NCI-H1436 treated with DMSO at 0.1 percent for 48 hours (cell line): ENCODE measurements around the gene TACC3.

Experiments
- DNase-seq: peaks from one replicate; lab custom pipeline; 2025; lab: John Stamatoyannopoulos, UW

The TACC3 gene

GRCh38 chr4:1703867-1704266 lies 17.5 kb upstream of the TACC3 start:
- no peak for DNase-seq

DNA sequence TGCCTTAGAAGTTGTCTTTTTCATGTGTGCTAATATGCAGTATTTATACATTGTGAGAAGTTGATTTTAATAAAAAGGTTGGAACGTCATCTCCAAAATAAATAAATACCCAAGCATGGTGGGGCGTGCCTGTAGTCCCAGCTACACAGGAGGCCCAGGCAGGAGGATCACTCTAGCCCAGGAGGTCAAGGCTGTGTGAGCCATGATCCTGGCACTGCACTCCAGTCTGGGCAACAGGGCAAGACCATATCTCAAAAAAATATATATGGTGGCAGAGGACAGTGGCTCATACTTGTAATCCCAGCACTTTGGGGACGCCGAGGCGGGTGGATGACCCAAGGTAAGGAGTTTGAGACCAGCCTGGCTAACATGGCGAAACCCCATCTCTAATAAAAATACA lies 15.6 kb upstream of the TACC3 start:
- DNase-seq: no peak

- DNase-seq: no peak
Measured at GRCh38 chr4:1706358-1706757, 15.0 kb upstream of the TACC3 start.

GRCh38 chr4:1708581-1708980 lies 12.7 kb upstream of the TACC3 start:
- no peak for DNase-seq

DNA sequence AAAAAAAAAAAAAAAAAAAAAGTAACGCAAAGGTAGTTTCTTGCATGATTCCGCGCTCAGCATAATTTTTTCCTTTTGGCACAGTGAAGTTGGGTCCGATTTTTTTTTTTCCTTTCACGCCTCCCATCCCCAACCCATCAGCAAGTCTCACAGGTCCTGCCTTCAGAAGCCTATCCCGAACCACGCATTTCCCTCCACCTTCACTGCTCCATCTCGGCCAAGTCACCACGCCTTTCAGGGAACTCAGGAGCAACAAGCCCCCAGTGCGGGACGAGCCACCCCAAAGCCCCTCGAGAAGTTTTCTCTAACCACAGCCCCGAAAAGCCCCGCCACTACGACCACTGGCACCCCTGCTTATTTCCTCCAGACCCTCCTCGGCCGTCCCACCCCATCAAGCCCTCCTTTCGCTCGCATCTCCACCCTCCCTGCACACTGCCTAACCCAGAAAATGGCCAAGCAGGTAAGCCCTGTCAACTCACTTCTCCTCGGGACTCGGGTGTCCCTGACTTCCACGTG lies 10.2 kb upstream of the TACC3 start:
- no peak for DNase-seq

DNA sequence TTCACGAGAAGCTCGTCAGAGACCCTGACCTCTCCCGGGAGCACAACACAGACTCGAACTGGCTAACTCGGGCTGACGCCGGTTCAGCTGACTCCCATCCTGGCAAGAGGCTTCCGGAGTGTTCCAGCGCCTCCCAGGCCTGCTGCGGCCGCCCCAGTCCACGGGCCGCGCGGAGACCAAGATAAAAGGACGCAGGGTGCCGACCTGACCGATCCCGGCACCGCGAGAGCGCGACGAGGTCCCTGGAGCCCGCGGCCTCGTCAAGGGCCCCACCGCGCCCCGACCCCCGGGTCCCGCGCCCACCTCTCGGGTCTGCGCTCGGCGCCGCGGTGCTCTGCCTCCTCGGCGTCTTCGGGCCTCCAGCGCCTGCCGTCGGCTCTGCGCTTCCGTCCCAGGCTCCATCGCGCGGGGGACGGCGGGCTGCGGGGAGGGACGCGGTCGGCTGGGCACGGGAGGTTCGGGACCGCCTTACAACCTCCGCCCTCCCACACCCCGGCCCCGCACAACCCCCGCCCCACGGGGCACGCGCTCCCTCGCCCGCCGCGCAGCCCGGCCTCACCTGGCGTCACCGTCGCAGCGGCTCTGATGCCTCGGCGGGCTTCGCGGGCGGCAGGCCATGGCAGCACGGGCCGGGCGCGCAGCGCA lies 9.6 kb upstream of the TACC3 start:
- DNase-seq: no peak

- peak; percentile 71 for DNase-seq
Measured at GRCh38 chr4:1712216-1713002, 8.9 kb upstream of the TACC3 start, which contains the start of gene SLBP. SLBP (minus strand) TSS chr4:1712319; CDS start chr4:1712188, 131 bp downstream.

- no peak for DNase-seq
Measured at GRCh38 chr4:1713003-1713851, 8.1 kb upstream of the TACC3 start.

GRCh38 chr4:1714303-1715001 lies 6.9 kb upstream of the TACC3 start:
- no peak for DNase-seq

GRCh38 chr4:1715002-1715758 lies 6.1 kb upstream of the TACC3 start:
- no peak for DNase-seq

DNA sequence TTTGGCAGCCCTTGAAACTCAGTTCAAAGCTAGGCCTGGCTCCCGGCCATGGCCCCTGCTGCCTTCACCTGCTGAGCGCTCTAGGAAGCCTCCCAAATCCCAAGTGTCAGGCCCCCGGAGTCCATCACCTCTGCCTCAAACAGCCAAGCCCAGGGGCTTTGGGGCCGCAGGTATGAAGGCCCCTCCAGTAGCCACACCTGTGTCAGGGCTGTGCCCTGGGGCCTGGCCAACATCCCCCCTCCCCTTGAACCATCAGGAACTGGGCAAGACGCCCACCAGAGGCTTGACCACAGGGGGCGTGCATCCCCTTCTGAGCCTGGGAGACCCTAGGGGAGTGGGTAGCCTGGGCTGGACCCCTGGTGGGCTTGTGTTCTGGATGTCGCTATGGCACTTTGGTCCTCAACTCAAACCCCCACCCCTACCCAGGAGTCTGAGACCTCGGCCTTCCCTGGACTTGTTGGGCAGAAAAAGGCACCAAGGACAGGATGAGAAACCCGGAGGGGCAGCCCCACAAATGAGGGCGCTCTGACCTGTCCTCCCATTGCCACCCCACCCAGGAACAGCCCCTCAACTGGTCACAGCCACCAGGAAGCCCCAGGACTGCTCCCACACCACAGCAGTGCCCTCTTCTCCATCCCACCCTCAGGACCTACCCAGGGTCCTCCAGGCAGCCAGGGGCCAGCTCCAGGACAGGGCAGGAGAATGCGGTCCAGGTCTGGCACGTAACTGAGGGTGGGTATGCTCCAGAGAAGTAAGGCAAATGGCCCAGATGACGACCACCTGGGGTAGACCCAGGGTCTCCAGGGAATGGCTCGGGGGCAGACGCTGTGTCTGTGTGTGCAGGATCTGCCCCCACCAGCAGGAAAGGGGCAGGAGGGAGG lies 5.0 kb upstream of the TACC3 start:
- no peak for DNase-seq

DNA sequence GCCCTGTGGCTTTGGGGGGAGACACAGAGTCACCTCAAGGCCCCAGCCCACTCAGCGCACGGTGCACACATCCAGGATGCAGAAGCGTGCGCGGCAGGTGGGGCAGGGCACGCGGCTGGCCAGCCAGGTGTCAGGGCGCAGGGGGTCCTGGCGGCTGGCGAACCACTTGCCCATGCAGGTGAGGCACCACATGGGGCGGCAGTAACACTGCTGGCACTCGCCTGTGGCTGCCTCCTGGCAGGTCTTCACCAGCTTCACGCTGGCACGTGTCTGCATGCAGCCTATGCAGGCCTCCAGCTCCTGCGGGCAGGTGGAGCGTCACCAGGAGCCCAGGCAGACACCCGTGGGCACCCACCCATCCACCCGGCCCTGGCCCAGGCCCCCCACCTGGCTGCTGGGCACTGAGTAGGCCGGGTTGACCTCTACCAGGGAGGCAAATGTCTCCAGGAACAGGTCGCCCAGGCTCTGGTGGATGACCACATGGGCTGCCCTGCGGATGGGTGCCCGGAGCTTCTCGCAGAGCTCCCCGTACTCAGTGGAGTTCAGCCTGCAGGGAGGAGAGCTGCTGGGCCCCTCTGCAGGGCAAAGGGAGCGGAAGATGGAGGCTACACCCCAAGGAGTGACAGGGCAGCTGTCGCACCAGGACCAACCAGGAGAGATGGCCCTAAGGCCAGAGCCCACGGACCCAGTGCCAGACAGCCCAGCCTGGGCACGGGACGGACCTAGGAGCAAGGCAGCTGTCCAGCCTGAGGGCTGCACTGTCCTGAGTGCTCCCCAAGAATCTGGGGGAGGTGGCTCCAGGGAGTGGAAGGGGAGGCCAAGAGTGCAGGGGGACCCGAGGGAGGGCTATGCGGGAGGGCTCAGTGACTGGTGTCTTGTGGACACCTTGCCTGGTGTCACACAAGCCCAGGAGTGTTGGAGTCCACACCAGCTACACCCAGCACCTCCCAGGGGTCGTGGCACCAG lies 3.9 kb upstream of the TACC3 start:
- DNase-seq: no peak

DNA sequence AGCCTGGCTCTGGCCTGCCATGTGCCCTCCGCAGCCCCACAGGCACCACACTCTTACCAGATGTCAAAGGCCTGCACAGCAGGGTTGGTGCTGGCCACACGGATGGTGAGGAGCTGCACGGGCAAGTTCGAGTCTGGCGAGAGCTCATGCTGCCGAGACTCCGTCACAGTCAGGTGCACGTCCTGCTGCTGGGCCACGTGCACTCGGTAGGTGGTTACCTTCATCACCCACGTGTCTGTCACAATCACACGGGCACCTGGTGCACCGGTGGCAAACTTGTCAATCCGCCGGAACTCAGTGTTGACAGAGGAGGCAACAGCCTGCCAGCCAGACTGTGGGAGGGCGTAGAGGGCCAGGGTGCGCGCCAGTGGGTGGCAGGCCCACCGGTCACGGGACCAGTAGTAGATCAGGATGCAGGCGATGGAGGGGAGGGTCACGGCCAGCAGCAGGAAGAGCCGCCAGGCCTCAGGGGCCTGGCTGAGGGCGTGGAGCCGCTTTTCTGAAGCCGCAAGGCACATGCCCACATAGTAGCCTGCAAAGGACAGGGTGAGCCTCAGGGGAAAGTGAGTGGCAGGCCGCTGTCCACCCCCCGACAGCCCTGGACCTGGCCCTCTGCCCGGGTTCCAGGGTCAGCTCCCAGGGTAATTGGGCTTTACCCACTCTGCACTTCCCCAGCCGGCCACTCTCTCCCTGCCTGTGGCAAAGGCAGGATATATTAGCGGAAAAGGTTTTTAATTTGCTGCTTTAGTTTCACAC lies 3.0 kb upstream of the TACC3 start:
- DNase-seq: no peak

DNA sequence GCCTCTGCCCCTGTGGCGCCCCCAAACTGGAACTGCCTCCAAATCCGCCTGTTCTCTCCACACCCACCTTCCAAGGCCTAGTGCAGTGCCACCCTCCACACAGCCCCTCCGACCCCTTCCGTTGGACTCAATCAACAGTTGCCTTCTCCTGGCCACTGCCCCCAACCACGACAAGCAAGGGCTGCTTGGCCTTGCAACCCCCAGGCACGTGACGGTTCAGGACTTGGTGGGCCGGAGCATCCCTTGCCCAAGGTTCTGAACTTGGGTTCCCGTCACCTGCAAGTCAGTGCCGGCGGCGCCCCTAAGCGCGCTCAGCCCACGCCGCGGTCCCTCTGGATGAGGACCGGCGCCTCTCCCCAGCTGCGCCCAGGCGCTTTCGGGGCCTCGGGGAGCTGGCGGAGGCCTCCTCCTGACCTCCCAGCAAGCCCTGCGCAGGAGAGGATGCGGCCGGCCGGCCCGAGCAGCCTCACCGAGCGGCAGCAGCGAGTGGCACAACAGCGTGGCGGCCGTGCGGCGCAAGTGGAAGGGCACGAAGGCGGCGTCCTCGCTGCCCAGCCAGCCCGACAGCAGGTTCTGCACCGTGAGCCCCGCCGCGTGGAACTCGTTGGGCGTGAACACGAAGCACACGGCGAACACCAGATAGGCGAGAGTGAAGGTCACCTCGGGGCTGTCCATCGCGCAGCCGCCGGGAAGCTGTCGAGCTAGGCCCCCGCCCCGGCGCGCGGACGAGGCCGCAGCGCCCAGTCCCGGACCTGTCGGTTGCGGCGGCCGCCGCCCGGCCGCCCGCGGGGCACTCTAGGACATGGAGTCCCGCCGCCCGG lies 948 bp upstream of the TACC3 start:
- DNase-seq: no peak

DNA sequence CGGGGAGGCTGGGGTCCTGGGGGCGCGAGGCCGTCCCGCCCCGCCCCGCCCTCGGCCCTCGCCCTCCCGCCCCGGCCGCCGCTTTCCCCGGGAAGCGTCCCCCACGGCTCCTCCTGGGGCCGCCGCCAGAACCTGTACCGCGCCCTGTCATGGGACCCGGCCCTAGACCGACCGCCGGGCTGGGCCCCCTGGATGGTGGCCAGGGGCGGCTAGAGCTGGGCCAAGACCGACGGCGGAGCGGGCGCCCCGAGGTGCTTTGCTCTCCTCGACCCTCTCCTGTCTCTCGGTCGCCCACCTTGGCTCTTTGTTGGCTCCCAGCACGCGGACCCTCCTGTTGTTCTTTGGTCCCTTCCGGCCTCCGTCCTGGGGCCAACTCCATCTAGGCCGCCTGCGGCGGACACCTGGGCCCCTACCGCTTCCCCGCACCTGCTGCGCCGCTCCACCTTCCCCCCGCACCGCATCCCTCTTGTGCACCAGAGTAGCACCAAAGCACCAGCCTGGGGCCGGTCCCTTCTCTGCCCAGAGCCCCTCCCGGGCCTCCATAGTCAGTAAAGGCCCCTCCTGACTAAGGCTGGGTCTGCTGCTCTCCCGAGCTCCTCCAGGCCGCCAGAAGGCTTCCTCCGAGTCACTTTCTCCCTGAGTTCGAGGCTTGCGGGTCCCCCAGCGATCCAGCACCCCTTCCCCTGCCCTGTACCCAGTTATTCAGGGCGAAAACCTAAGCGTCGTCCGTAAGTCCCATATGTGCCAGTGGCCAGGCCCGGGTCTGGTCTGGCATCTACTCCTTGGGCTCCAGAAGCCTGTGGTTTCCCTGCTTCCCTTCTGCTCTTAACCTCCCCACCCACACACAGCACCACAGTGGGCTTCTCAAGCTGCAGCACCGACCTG lies 587 bp downstream of the TACC3 start:
- DNase-seq: no peak

- DNase-seq: no peak
Measured at GRCh38 chr4:1722551-1723118, 1.3 kb downstream of the TACC3 start.
